ENCODE data around the gene ELF1. TPM values are rescaled to one million over a fixed set of nuclear protein-coding genes. Genes with fewer than 3 reads are reported as not detected.
"Not testable (repeated sequence)": the region's sequence is repeated elsewhere in the genome, so short reads cannot be mapped to it uniquely, and the experiment has no call there.

The ELF1 gene
- polyA plus RNA-seq, 1 donor = 28.9 TPM

- DNase-seq (ENCODE audit: low read depth) = no peak
Observed at GRCh38 chr13:40895227-40896184, 123.6 kb downstream of the ELF1 start.

- DNase-seq (ENCODE audit: low read depth) = not testable (repeated sequence)
Observed at GRCh38 chr13:40893573-40893972, 125.5 kb downstream of the ELF1 start.

DNA sequence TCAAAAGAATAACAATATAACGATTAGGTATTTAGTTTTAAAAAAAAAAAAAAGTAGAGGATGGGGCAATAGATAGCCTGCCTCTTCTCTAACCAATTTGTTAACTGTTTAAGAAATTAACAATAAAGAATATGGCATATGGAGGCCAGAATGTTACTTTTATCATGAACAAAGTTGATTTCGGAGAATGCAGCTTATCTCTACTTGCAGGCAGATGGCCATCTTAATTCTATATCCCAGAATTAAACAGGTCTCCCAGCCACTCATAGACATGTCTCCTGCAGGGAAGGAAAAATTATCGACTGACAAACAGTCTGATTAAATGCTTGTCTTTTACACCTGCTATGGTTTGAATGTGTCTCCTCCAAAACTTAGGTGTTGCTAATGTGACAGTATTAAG lies 133.1 kb downstream of the ELF1 start:
- no peak for DNase-seq (ENCODE audit: low read depth)

- DNase-seq (ENCODE audit: low read depth) = not testable (repeated sequence)
Observed at GRCh38 chr13:40884175-40884574, 134.9 kb downstream of the ELF1 start.

Other genes starting within 250 kb of the ELF1 start
- 27.5 TPM for gene MRPS31, start 248.1 kb downstream of the ELF1 start, polyA plus RNA-seq (ENCODE audit: insufficient read length)
- 14.0 TPM for gene SLC25A15, start 229.7 kb downstream of the ELF1 start, polyA plus RNA-seq (ENCODE audit: insufficient read length)
- gene WBP4, start 42.2 kb upstream of the ELF1 start, polyA plus RNA-seq (ENCODE audit: insufficient read length) = 19.3 TPM
- 8.9 TPM for gene KBTBD6, start 113.5 kb upstream of the ELF1 start, polyA plus RNA-seq (ENCODE audit: insufficient read length)
- 8.0 TPM for gene KBTBD7, start 175.3 kb upstream of the ELF1 start, polyA plus RNA-seq (ENCODE audit: insufficient read length)
- 10.5 TPM for gene MTRF1, start 244.3 kb upstream of the ELF1 start, polyA plus RNA-seq (ENCODE audit: insufficient read length)